Measurements from ENCODE around the gene KLK11.

DNA sequence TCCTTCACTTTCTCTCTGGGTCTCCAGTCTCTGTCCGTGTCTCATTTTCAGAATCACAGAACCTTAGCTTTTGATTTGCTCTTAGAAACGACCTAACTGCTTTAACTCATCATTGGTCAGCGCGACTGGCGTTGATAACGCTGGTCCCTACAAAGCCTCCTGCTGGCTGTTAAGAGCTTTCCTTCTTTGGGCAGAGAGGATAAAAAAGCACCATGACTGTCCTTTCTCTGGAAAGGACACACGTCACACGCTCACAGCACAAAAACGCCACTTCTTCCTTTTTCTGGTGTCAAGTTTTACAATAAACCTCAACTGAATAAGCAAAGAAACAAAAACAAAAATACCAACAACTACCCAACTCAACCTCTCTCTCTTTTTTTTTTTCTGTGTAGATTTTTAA lies 10.1 kb upstream of the KLK11 start:
- TF ChIP-seq, protein P1, sequence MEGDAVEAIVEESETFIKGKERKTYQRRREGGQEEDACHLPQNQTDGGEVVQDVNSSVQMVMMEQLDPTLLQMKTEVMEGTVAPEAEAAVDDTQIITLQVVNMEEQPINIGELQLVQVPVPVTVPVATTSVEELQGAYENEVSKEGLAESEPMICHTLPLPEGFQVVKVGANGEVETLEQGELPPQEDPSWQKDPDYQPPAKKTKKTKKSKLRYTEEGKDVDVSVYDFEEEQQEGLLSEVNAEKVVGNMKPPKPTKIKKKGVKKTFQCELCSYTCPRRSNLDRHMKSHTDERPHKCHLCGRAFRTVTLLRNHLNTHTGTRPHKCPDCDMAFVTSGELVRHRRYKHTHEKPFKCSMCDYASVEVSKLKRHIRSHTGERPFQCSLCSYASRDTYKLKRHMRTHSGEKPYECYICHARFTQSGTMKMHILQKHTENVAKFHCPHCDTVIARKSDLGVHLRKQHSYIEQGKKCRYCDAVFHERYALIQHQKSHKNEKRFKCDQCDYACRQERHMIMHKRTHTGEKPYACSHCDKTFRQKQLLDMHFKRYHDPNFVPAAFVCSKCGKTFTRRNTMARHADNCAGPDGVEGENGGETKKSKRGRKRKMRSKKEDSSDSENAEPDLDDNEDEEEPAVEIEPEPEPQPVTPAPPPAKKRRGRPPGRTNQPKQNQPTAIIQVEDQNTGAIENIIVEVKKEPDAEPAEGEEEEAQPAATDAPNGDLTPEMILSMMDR (conservative IDR thresholded peaks at IDR 0.05; ENCODE audit: low read length): no peak
- no peak for TF ChIP-seq EZH2phosphoT487 (IDR thresholded peaks at IDR 0.05; ENCODE audit: borderline replicate concordance)

Data from Loucy (cell line).